GM12872 (cell line): ENCODE measurements around the gene CDC42BPB.

Experiments used
- TF ChIP-seq, protein P1 (sequence below): IDR thresholded peaks from 3 replicates; pipeline ENCODE4 v1.5.1; 2011; ENCODE audit warnings: low read depth, mild to moderate bottlenecking, low read length, moderate library complexity; ENCODE audit not compliant: insufficient read depth

The CDC42BPB gene

DNA sequence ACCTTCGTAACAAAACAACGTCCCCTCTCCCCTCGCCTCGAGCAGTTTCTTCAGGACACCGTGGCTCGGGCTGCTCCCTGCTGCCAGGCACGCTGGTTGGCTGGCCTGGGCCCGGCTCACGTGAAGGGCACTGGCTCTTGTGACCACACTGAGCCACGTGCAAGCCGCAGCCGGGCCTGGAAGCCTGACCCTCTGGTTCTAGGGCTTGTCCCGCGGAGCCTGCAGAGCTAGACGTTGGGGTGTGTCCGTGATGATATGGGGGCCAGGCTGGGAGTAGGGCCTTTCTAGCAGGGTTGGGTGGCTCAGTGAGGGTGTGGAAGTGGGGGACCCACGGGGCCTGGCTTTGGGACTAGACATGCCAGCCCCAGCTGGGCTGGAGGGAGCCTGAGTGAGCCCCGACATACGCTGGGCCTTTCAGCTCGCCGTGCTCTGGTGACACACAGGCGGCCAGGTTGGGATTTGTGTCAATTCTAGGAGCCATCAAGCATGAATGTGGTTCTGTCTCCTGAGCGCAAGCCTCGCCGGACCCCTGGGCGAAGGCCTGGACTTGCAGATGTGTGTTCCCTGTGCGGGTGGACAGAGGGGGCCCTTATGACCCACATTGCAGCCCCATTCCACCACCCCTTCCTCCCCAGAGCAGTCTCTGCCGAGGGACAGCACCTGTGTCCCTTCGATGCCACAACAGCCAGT, 148.4 kb downstream of the CDC42BPB start:
- TF ChIP-seq, protein P1, sequence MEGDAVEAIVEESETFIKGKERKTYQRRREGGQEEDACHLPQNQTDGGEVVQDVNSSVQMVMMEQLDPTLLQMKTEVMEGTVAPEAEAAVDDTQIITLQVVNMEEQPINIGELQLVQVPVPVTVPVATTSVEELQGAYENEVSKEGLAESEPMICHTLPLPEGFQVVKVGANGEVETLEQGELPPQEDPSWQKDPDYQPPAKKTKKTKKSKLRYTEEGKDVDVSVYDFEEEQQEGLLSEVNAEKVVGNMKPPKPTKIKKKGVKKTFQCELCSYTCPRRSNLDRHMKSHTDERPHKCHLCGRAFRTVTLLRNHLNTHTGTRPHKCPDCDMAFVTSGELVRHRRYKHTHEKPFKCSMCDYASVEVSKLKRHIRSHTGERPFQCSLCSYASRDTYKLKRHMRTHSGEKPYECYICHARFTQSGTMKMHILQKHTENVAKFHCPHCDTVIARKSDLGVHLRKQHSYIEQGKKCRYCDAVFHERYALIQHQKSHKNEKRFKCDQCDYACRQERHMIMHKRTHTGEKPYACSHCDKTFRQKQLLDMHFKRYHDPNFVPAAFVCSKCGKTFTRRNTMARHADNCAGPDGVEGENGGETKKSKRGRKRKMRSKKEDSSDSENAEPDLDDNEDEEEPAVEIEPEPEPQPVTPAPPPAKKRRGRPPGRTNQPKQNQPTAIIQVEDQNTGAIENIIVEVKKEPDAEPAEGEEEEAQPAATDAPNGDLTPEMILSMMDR = no peak

DNA sequence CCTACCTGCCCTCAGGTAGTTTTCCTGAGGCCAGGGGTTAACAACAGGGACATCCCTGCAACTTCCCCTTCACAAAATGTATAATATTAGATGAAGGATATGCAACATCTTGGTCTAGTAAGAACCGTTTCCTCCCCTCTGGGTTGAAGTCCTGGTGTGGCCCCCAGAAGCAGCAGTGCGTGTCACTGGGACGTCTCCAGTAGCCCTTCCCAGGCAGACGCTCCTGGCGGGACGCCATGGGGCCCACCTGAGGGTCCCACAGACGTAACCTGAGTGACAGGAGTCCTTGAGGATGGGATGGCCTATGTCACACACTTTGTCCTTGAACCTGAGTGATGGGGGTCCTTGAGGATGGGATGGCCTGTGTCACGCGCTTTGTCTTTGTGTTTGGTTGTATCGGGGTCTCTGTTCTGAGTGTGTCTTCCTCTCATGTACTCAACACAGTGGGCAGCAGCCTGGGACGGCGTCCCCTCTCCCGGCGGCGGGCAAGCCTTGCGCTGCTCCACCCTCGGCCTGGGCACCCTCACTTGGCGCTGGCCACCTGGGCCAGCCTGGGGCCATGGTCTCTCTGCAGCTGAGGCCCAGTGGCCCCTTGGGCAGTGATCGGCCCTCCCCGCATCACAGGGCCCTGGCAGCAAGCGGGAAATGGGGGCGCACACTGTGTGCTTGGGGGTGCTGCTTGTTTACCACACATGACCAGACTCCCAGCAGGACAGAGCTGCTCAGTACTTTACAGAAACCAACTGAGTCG, 149.2 kb downstream of the CDC42BPB start:
- TF ChIP-seq, protein P1 = no peak

DNA sequence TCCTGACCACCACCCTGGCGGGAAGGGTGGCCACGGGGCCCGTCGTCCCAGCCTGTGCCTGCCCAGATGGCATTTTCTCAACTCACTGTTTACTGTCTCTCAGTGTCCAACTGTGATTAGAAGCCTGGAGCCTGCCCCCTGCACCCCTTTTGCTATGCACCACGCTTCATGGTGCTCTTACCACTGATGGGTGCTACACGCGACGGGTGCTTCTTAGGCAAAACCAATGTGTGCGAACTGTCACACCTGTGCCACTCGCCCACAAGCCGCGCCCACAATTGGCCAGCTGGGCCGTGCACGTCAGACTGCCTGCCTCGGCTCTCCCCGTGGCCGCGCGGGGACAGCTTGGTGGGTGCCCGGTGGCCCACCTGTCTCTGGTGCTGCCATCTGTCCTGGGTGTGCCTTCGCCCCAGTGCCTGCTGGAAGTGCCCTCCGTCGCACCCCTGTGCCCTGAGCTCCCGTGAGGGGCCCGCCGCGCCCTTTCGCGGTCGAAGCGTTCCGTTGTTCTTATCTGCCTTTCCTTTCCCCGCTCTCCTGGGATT, 150.0 kb downstream of the CDC42BPB start:
- TF ChIP-seq, protein P1 = no peak

DNA sequence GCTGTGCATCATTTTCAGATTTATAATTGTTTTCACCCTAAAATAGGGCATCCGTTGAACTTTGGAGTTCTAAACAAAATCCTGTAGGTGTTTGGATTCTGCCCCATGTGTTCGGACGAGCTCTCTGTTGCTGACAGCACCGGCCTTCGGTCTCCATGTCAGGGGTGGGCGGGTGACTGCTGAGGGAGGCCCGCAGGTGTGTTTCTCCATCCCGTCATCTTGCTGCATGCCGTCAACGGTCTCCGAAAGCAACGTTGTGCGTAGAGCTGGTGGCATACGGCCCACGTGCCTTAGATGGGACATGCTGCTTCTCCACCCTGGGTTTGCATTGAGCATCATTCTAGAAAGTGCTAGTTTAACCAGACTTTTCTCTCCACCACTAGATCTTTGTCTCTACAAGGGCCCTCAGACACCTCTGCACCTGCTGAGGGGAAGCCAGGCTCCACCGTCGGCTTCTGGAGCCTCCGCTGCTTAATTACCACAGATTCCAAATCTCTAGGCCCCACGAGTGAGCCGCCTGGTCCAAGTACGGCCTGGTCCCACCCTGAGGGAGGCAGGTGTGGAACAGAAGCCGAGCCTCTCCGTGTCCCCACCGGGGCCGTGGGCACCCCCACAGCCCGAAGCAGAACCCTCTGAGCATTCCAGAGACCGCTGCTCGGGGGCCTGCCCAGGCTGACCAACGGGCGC, 150.6 kb downstream of the CDC42BPB start:
- TF ChIP-seq, protein P1 = no peak

DNA sequence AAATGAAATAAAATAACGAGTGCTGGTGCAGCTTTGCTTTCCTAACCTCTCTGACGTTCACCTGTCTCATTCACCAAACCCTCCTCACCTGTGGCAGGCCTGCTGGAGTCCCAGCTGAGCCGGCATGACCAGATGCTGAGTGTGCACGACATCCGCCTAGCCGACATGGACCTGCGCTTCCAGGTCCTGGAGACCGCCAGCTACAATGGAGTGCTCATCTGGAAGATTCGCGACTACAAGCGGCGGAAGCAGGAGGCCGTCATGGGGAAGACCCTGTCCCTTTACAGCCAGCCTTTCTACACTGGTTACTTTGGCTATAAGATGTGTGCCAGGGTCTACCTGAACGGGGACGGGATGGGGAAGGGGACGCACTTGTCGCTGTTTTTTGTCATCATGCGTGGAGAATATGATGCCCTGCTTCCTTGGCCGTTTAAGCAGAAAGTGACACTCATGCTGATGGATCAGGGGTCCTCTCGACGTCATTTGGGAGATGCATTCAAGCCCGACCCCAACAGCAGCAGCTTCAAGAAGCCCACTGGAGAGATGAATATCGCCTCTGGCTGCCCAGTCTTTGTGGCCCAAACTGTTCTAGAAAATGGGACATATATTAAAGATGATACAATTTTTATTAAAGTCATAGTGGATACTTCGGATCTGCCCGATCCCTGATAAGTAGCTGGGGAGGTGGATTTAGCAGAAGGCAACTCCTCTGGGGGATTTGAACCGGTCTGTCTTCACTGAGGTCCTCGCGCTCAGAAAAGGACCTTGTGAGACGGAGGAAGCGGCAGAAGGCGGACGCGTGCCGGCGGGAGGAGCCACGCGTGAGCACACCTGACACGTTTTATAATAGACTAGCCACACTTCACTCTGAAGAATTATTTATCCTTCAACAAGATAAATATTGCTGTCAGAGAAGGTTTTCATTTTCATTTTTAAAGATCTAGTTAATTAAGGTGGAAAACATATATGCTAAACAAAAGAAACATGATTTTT, 151.9 kb downstream of the CDC42BPB start:
- TF ChIP-seq, protein P1 = no peak

DNA sequence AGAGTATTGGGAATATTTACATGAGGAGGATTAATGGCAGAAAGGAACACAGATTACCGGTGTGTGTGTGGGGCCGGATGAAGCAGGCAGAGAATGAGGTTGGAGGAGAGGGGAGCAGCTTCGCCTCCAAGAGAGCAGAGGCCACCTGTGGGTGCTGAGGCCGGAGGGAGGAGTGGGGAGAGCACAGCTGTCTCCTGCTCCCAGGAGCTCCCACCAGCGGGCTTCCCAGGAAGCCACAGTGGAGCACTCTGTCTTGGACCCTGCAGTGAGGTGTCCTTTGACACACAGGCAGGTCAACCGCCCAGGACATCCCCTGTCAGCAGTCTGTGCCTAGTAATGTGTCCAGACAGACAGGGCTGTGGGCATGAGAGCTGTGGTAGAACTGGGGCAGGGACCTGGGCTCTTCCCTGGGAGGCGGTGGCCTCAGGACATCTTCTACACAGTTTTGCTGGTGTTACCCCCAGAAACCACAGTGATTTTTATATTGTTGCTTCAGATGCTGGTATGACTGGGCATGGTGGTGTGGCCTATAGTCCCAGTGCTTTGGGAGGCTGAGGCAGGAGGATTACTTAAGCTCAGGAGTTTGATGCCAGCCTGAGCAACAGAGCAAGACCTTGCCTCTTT, 153.3 kb downstream of the CDC42BPB start:
- TF ChIP-seq, protein P1 = no peak
